ENCODE measurements around the gene TSC1. TPM values are rescaled to one million over a fixed set of nuclear protein-coding genes. Genes with fewer than 3 reads are reported as not detected.

TSC1 gene
- total and polyA plus RNA-seq, 2 donors from 2014 or later: 13.1 to 45.4 TPM

DNA sequence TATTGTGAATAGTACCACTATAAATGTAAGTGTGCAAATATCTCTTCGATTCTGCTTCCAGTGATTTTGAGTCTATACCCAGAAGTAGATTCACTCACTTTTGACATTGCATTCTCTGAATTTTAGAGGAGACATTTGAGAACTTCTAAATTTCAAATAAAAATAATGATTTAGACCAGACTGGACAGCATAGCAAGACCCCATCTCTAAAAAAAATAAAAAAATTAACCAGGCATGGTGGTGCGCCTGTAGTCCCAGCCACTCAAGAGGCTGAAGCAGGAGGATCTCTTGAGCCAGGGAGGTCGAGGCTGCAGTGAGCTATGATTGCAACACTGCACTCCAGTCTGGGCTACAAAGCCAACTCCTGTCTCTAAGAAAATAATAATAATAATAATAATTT is 32.2 kb upstream of the TSC1 start:
- Histone ChIP-seq H3K9ac (ENCODE audit: low read length in 3 of 3) (no peak overlapping the region), H3K36me3 (ENCODE audit: control insufficient read depth in 2 of 3, insufficient read depth in 3 of 3, low read length in 3 of 3) (no peaks in the 10 kb centered on the region), H3K4me1 (ENCODE audit: control insufficient read depth in 2 of 3, insufficient read depth in 2 of 3, low read depth in 1 of 3, low read length in 3 of 3) (peaks cover 0 to 3% (median 0%) of the 10 kb centered on the region in 3 donors), H3K27me3 (ENCODE audit: control insufficient read depth, insufficient read depth, low read length) (peaks cover 13% of the 10 kb centered on the region), H3K9me3 (ENCODE audit: control insufficient read depth in 2 of 3, insufficient read depth in 1 of 3, low read length in 3 of 3) (no peaks in the 10 kb centered on the region), H3K4me3 (ENCODE audit: low read length in 3 of 3) (no peak overlapping the region), H3K27ac (ENCODE audit: low read depth in 2 of 2, low read length in 2 of 2) (no peak overlapping the region)
- intact Hi-C loops (cut with DNase I): no loop called here
- no peak for DNase-seq
- no peak for FAIRE-seq
- TF ChIP-seq, protein P1, sequence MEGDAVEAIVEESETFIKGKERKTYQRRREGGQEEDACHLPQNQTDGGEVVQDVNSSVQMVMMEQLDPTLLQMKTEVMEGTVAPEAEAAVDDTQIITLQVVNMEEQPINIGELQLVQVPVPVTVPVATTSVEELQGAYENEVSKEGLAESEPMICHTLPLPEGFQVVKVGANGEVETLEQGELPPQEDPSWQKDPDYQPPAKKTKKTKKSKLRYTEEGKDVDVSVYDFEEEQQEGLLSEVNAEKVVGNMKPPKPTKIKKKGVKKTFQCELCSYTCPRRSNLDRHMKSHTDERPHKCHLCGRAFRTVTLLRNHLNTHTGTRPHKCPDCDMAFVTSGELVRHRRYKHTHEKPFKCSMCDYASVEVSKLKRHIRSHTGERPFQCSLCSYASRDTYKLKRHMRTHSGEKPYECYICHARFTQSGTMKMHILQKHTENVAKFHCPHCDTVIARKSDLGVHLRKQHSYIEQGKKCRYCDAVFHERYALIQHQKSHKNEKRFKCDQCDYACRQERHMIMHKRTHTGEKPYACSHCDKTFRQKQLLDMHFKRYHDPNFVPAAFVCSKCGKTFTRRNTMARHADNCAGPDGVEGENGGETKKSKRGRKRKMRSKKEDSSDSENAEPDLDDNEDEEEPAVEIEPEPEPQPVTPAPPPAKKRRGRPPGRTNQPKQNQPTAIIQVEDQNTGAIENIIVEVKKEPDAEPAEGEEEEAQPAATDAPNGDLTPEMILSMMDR (IDR thresholded peaks at IDR 0.05; ENCODE audit: borderline replicate concordance, extremely low read depth, insufficient read depth): no peak

DNA sequence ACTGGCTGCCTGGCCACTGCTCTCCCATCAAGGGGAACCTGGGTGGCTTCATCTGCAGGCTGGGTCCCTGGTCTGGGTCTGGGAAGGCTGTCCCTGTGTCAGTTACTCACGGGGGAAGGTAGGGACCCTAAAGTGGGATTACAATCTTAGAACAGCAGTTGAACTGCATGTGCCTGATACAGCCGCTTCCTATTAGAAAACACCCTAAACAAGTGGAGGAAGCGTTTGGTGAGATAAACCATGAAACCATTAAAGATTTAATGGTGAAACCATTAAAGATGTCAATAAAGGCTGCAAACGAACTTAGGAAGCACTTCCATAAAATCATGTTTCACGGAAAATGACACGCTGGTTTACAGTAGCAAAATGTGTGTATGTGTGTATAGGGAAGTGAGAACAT is 31.5 kb upstream of the TSC1 start:
- peaks cover 0 to 5% (median 0%) of the 10 kb centered on the region in 3 donors for H3K4me1 ChIP-seq (ENCODE audit: control insufficient read depth in 2 of 3, insufficient read depth in 2 of 3, low read depth in 1 of 3, low read length in 3 of 3)
- FAIRE-seq (no peak), DNase-seq (no peak)
- no peak overlapping the region for H3K27ac ChIP-seq (ENCODE audit: low read depth in 2 of 2, low read length in 2 of 2)
- TF ChIP-seq, protein P1 (IDR thresholded peaks at IDR 0.05; ENCODE audit: borderline replicate concordance, extremely low read depth, insufficient read depth): no peak
- intact Hi-C loops (cut with DNase I): no loop called here
- no peaks in the 10 kb centered on the region for H3K9me3 ChIP-seq (ENCODE audit: control insufficient read depth in 2 of 3, insufficient read depth in 1 of 3, low read length in 3 of 3)
- peaks cover 13% of the 10 kb centered on the region for H3K27me3 ChIP-seq (ENCODE audit: control insufficient read depth, insufficient read depth, low read length)
- H3K4me3 ChIP-seq (ENCODE audit: low read length in 3 of 3): no peak overlapping the region
- H3K9ac ChIP-seq (ENCODE audit: low read length in 3 of 3): no peak overlapping the region
- no peaks in the 10 kb centered on the region for H3K36me3 ChIP-seq (ENCODE audit: control insufficient read depth in 2 of 3, insufficient read depth in 3 of 3, low read length in 3 of 3)

DNA sequence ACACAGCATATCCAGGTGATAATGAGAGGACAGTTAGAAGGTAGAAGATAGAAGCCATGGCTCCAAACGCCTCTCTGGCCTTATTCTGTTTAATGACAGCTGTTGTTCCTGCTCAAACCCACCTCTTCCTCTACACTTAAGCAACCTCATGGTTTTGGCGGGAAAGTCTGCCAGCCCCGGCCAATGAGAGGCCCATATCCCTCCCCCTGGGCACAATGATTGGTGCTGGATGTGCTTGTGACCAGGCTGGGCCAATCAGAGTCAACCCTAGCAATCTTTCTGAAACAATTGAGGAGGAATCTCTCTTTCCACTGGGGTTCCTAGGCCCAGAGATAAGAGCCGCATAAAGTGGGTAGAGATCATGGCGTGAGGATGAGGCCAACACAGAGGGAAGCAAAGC is 29.3 kb upstream of the TSC1 start:
- no peak for DNase-seq
- H3K36me3 ChIP-seq (ENCODE audit: control insufficient read depth in 2 of 3, insufficient read depth in 3 of 3, low read length in 3 of 3): no peaks in the 10 kb centered on the region
- H3K9me3 ChIP-seq (ENCODE audit: control insufficient read depth in 2 of 3, insufficient read depth in 1 of 3, low read length in 3 of 3): no peaks in the 10 kb centered on the region
- H3K4me1 ChIP-seq (ENCODE audit: control insufficient read depth in 2 of 3, insufficient read depth in 2 of 3, low read depth in 1 of 3, low read length in 3 of 3): peaks cover 0 to 9% (median 0%) of the 10 kb centered on the region in 3 donors
- FAIRE-seq: no peak
- TF ChIP-seq, protein P1 (IDR thresholded peaks at IDR 0.05; ENCODE audit: borderline replicate concordance, extremely low read depth, insufficient read depth): no peak
- H3K9ac ChIP-seq (ENCODE audit: low read length in 3 of 3): no peak overlapping the region
- H3K27ac ChIP-seq (ENCODE audit: low read depth in 2 of 2, low read length in 2 of 2): no peak overlapping the region
- intact Hi-C loops (cut with DNase I): no loop called here
- peaks cover 3% of the 10 kb centered on the region for H3K27me3 ChIP-seq (ENCODE audit: control insufficient read depth, insufficient read depth, low read length)
- no peak overlapping the region for H3K4me3 ChIP-seq (ENCODE audit: low read length in 3 of 3)

DNA sequence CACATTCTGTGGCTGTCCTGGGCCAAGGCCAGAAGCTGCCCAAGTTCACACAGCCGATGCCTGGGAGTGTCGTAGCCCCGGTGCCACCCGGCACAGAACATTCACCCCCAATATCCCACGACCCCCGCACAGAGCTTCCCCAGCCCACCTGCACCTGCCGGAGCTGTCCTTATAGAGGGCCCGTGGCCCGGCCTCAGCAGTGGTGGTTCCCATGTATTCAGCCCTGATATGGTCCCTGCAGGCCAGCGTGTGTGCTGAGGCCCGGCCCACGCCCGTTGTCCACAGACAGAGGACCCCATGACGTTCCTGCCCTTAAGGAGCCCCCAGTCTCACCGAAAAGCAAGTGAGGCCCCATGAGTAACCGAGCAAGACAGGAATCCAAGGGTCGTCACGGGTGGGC is 28.8 kb upstream of the TSC1 start:
- Histone ChIP-seq H3K36me3 (ENCODE audit: control insufficient read depth in 2 of 3, insufficient read depth in 3 of 3, low read length in 3 of 3) (no peaks in the 10 kb centered on the region), H3K4me1 (ENCODE audit: control insufficient read depth in 2 of 3, insufficient read depth in 2 of 3, low read depth in 1 of 3, low read length in 3 of 3) (peaks cover 0 to 9% (median 0%) of the 10 kb centered on the region in 3 donors), H3K27me3 (ENCODE audit: control insufficient read depth, insufficient read depth, low read length) (no peaks in the 10 kb centered on the region), H3K9ac (ENCODE audit: low read length in 3 of 3) (no peak overlapping the region), H3K27ac (ENCODE audit: low read depth in 2 of 2, low read length in 2 of 2) (no peak overlapping the region), H3K9me3 (ENCODE audit: control insufficient read depth in 2 of 3, insufficient read depth in 1 of 3, low read length in 3 of 3) (no peaks in the 10 kb centered on the region), H3K4me3 (ENCODE audit: low read length in 3 of 3) (no peak overlapping the region)
- intact Hi-C loops (cut with DNase I): no loop called here
- no peak for DNase-seq
- TF ChIP-seq, protein P1 (IDR thresholded peaks at IDR 0.05; ENCODE audit: borderline replicate concordance, extremely low read depth, insufficient read depth): no peak
- FAIRE-seq: no peak
